ENCODE data around the gene CUTC. TPM values are rescaled to one million over a fixed set of nuclear protein-coding genes. Genes with fewer than 3 reads are reported as not detected.

The CUTC gene
- total and polyA plus RNA-seq, 2 experiments from 2014 or later, result 21.6 to 29.4 TPM

DNA sequence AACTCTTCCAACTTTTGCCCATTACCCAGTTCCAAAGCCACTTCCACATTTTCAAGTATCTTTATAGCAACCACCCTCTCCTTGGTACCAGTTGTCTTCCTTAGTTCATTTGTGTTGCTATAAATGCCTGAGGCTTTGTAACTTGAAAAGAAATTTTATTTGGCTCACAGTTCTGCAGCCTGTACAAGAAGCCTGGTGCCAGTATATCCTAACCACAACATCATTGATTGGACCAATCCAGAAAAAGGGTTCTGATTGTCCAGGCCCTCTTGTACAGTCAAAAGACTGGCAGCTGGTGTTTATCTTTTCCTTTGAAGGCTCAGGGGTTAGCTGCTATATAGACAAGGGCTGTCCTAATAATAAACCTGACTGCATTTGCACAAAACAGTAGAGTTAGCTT is 29.3 kb downstream of the CUTC start:
- no peak overlapping the region for H3K4me3 ChIP-seq
- H3K9me3 ChIP-seq (ENCODE audit: low read depth), result no peaks in the 10 kb centered on the region
- no peak overlapping the region for H2AFZ ChIP-seq
- H3K9me2 ChIP-seq (replicated peaks; ENCODE audit: insufficient read depth), result no peaks in the 10 kb centered on the region
- TF ChIP-seq, protein P1, sequence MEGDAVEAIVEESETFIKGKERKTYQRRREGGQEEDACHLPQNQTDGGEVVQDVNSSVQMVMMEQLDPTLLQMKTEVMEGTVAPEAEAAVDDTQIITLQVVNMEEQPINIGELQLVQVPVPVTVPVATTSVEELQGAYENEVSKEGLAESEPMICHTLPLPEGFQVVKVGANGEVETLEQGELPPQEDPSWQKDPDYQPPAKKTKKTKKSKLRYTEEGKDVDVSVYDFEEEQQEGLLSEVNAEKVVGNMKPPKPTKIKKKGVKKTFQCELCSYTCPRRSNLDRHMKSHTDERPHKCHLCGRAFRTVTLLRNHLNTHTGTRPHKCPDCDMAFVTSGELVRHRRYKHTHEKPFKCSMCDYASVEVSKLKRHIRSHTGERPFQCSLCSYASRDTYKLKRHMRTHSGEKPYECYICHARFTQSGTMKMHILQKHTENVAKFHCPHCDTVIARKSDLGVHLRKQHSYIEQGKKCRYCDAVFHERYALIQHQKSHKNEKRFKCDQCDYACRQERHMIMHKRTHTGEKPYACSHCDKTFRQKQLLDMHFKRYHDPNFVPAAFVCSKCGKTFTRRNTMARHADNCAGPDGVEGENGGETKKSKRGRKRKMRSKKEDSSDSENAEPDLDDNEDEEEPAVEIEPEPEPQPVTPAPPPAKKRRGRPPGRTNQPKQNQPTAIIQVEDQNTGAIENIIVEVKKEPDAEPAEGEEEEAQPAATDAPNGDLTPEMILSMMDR (IDR thresholded peaks at IDR 0.05; ENCODE audit: poor library complexity), result no peak
- TF ChIP-seq EZH2 (IDR thresholded peaks at IDR 0.05; ENCODE audit: borderline replicate concordance) (no peak), EZH2phosphoT487 (IDR thresholded peaks at IDR 0.05; ENCODE audit: low read depth, severe bottlenecking, unreplicated experiment) (no peak)
- H3K79me2 ChIP-seq, result no peaks in the 10 kb centered on the region
- H3K27ac ChIP-seq, result no peak overlapping the region
- no peak for DNase-seq (ENCODE audit: low spot score)
- no peaks in the 10 kb centered on the region for H3K36me3 ChIP-seq (replicated peaks; ENCODE audit: insufficient read depth, low read depth)
- H3K27me3 ChIP-seq, result no peaks in the 10 kb centered on the region
- H4K20me1 ChIP-seq (ENCODE audit: insufficient read depth, poor library complexity, severe bottlenecking), result no peaks in the 10 kb centered on the region
- H3K4me2 ChIP-seq, result no peak overlapping the region
- no peaks in the 10 kb centered on the region for H3K4me1 ChIP-seq (ENCODE audit: insufficient read depth)

DNA sequence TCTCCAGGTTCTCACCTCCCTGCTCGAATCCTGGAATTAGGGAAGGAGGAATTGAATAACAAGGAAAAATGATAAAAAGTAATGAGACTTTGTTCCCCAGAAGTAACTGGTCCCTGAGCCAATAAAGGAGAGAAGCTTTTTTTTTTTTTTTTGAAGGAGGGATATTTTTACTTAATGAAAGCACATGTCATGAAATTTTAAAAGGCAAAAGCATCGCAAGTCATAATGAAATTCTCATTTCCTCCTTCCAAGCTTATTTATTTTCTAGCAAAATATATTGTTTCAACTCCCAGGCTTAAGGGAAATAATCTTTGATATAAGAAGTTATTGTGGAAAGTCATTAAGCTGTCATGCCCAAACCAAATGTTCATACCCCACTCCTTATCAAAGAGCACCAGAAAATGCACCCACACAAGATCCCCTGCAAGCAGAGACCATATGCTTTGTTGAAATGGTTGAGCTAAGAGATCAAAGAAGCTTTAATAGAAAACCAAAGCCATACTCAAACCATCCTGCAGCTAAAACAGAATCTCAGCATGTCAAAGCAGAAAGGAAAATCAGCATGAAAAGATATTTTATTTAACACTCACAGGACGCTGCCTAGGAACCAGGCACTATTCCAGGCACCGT is 33.8 kb downstream of the CUTC start:
- TF ChIP-seq, protein P1 (IDR thresholded peaks at IDR 0.05; ENCODE audit: poor library complexity), result no peak
- no peak for TF ChIP-seq EZH2phosphoT487 (IDR thresholded peaks at IDR 0.05; ENCODE audit: low read depth, severe bottlenecking, unreplicated experiment)
- no peak for TF ChIP-seq EZH2 (IDR thresholded peaks at IDR 0.05; ENCODE audit: borderline replicate concordance)
- 69% methylated on average over 4 of the region's 4 CpGs for WGBS (ENCODE audit: low lambda C conversion rate, missing lambda C conversion rate)
- H3K4me1 ChIP-seq (ENCODE audit: insufficient read depth), result peaks cover 8% of the 10 kb centered on the region
- no peaks in the 10 kb centered on the region for H3K36me3 ChIP-seq (replicated peaks; ENCODE audit: insufficient read depth, low read depth)
- H3K9me2 ChIP-seq (replicated peaks; ENCODE audit: insufficient read depth), result no peaks in the 10 kb centered on the region
- H3K27me3 ChIP-seq, result no peaks in the 10 kb centered on the region
- H3K4me3 ChIP-seq, result no peak overlapping the region
- no peak overlapping the region for H3K27ac ChIP-seq
- no peak for DNase-seq (ENCODE audit: low spot score)
- H2AFZ ChIP-seq, result no peak overlapping the region
- H3K4me2 ChIP-seq, result no peak overlapping the region
- H4K20me1 ChIP-seq (ENCODE audit: insufficient read depth, poor library complexity, severe bottlenecking), result no peaks in the 10 kb centered on the region
- H3K79me2 ChIP-seq, result no peaks in the 10 kb centered on the region
- no peaks in the 10 kb centered on the region for H3K9me3 ChIP-seq (ENCODE audit: low read depth)

DNA sequence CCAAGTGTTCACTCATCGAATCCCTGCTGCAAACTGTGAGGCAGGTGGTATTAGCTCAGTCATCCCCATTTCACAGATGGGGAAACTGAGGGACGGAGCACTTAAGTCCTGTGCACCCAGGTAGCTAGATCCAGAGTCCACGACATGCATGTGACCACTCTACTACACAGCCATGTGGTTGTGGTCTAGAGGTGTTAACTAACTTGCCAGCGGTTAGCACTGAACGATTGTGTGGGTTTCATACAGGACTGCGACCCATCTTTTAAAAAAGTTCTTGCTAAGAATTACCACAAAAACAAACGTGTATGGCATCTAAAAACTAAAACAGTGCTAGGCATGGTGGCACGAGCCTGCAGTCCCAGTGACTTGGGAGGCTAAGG is 34.3 kb downstream of the CUTC start:
- Histone ChIP-seq H3K79me2 (no peaks in the 10 kb centered on the region), H3K27me3 (no peaks in the 10 kb centered on the region), H3K4me3 (no peak overlapping the region), H3K27ac (no peak overlapping the region), H3K4me2 (no peak overlapping the region), H4K20me1 (ENCODE audit: insufficient read depth, poor library complexity, severe bottlenecking) (no peaks in the 10 kb centered on the region), H2AFZ (no peak overlapping the region), H3K9me3 (ENCODE audit: low read depth) (no peaks in the 10 kb centered on the region), H3K9me2 (replicated peaks; ENCODE audit: insufficient read depth) (no peaks in the 10 kb centered on the region), H3K36me3 (replicated peaks; ENCODE audit: insufficient read depth, low read depth) (no peaks in the 10 kb centered on the region), H3K4me1 (ENCODE audit: insufficient read depth) (peaks cover 13% of the 10 kb centered on the region)
- 78% methylated on average over 8 of the region's 8 CpGs for WGBS (ENCODE audit: low lambda C conversion rate, missing lambda C conversion rate)
- TF ChIP-seq EZH2 (IDR thresholded peaks at IDR 0.05; ENCODE audit: borderline replicate concordance) (no peak), EZH2phosphoT487 (IDR thresholded peaks at IDR 0.05; ENCODE audit: low read depth, severe bottlenecking, unreplicated experiment) (no peak)
- TF ChIP-seq, protein P1 (IDR thresholded peaks at IDR 0.05; ENCODE audit: poor library complexity), result no peak
- DNase-seq (ENCODE audit: low spot score), result no peak
